ENCODE measurements around the gene PCBP3.

Gene PCBP3

DNA sequence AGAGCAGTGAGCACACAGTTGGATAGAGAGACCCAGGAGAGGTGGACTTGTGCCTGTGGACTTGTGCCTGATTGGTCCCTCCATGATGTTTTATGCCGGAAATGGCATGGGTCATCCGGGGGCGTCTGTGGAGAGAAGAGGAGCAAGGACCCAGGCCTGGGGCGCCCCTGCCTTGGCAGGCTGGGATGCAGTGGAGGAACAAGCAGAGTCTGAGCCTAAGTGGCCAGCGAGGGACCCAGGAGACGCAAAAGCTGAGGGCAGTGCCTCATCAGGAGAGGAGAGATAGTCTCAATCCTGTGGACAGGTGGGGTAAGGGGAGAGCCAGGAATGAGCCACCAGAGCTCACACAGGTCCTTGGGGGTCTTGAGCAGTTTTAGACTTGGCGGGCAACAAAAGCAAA is 146.9 kb downstream of the PCBP3 start:
- Histone ChIP-seq H3K4me1 (ENCODE audit: insufficient read depth, low read length) (no peaks in the 10 kb centered on the region), H3K36me3 (ENCODE audit: insufficient read depth, low read depth, low read length) (no peaks in the 10 kb centered on the region), H3K9me3 (ENCODE audit: insufficient read depth, low read depth, low read length) (no peaks in the 10 kb centered on the region), H3K9ac (ENCODE audit: low read depth, low read length) (no peak overlapping the region), H3K27ac (ENCODE audit: low read length) (no peak overlapping the region), H3K4me3 (ENCODE audit: low read length) (no peak overlapping the region), H3K27me3 (ENCODE audit: insufficient read depth, low read length) (no peaks in the 10 kb centered on the region)

GRCh38 chr21:45791562-45792418 is 148.3 kb downstream of the PCBP3 start:
- H3K36me3 ChIP-seq (ENCODE audit: insufficient read depth, low read depth, low read length), result no peaks in the 10 kb centered on the region
- no peaks in the 10 kb centered on the region for H3K4me1 ChIP-seq (ENCODE audit: insufficient read depth, low read length)
- H3K4me3 ChIP-seq (ENCODE audit: low read length), result no peak overlapping the region
- no peaks in the 10 kb centered on the region for H3K27me3 ChIP-seq (ENCODE audit: insufficient read depth, low read length)
- H3K27ac ChIP-seq (ENCODE audit: low read length), result no peak overlapping the region
- no peak overlapping the region for H3K9ac ChIP-seq (ENCODE audit: low read depth, low read length)
- H3K9me3 ChIP-seq (ENCODE audit: insufficient read depth, low read depth, low read length), result no peaks in the 10 kb centered on the region

DNA sequence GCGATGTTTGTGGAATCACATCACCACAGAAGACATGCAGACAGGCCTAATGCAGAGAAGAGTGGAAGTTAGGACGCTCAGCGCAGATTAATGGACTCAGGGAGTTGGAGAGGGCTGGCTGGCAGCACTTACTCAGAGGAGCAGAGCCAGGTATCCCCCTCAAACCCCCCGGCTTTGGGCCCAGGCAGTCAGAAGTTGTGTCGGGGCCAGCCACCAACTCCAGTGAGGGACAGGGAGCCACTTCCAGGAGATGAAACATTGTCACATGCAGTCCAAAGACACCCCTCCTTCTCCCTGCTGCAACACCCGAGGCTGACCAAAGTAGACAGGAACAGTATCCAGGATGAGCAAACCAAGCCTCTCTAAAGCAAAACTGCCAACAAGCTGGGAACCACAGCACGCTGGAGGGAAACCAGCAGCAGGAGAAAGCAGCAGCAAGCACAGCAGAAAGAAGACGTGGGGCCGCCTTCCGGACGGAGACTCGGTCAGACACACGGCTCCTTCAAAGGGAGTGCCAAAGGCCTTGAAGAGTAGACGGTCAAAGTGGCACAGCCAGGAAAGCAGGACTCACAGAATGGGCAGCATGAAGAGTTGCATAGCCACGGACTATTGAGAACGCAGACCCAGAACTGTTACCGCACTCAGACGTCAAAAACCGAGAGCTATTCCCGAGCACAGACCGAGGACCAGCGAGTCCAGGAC is 149.3 kb downstream of the PCBP3 start:
- H3K4me1 ChIP-seq (ENCODE audit: insufficient read depth, low read length), result no peaks in the 10 kb centered on the region
- no peak overlapping the region for H3K9ac ChIP-seq (ENCODE audit: low read depth, low read length)
- H3K36me3 ChIP-seq (ENCODE audit: insufficient read depth, low read depth, low read length), result no peaks in the 10 kb centered on the region
- no peak overlapping the region for H3K27ac ChIP-seq (ENCODE audit: low read length)
- H3K9me3 ChIP-seq (ENCODE audit: insufficient read depth, low read depth, low read length), result no peaks in the 10 kb centered on the region; the same call in 1 of the 2 replicates
- no peaks in the 10 kb centered on the region for H3K27me3 ChIP-seq (ENCODE audit: insufficient read depth, low read length)
- H3K4me3 ChIP-seq (ENCODE audit: low read length), result no peak overlapping the region

DNA sequence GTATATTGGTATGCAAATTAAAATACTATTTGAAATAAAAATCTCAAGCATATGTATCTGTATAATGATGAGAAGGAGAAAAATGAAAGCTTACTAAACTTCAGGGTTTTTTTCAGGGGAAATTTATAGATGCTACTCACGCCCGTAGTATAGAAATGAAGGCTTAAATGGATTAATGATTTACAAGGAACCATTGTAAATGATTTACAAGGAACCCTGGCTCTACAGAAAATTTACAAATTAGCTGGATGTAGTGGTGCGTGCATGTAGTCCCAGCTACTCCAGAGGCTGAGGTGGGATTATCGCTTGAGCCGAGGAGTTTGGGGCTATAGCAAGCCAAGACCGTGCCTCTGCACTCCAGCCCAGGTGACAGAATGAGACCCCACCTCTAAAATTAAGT is 150.5 kb downstream of the PCBP3 start:
- H3K27me3 ChIP-seq (ENCODE audit: insufficient read depth, low read length), result no peaks in the 10 kb centered on the region
- no peaks in the 10 kb centered on the region for H3K36me3 ChIP-seq (ENCODE audit: insufficient read depth, low read depth, low read length)
- no peak overlapping the region for H3K9ac ChIP-seq (ENCODE audit: low read depth, low read length)
- no peaks in the 10 kb centered on the region for H3K4me1 ChIP-seq (ENCODE audit: insufficient read depth, low read length)
- H3K27ac ChIP-seq (ENCODE audit: low read length), result no peak overlapping the region
- H3K4me3 ChIP-seq (ENCODE audit: low read length), result no peak overlapping the region
- no peaks in the 10 kb centered on the region; the same call in 1 of the 2 replicates for H3K9me3 ChIP-seq (ENCODE audit: insufficient read depth, low read depth, low read length)

DNA sequence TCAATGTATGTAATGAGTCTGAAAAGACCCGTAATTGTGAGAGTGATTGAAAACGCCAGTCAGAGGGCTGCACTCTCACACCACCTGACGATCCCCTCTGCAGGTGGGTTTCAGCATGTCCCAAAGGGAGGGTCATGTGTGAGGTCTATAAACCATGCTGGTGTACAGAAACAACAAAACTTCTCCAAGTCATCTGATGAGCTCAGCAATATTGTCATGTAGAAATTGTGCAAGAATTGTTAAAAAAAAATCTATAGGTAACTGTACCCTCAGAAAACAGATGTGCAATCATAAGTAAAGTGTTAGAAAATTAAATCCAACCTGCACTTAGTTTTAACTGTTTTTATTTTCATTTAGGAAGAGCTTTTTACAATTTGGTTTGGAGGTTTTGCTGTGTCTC is 152.5 kb downstream of the PCBP3 start:
- Histone ChIP-seq H3K36me3 (ENCODE audit: insufficient read depth, low read depth, low read length) (no peaks in the 10 kb centered on the region), H3K4me1 (ENCODE audit: insufficient read depth, low read length) (no peaks in the 10 kb centered on the region), H3K27ac (ENCODE audit: low read length) (no peak overlapping the region), H3K9ac (ENCODE audit: low read depth, low read length) (no peak overlapping the region), H3K27me3 (ENCODE audit: insufficient read depth, low read length) (no peaks in the 10 kb centered on the region), H3K4me3 (ENCODE audit: low read length) (no peak overlapping the region), H3K9me3 (ENCODE audit: insufficient read depth, low read depth, low read length) (no peaks in the 10 kb centered on the region; the same call in 1 of the 2 replicates)

- H3K4me1 ChIP-seq (ENCODE audit: insufficient read depth, low read length), result no peaks in the 10 kb centered on the region
- no peaks in the 10 kb centered on the region; the same call in 1 of the 2 replicates for H3K9me3 ChIP-seq (ENCODE audit: insufficient read depth, low read depth, low read length)
- H3K27ac ChIP-seq (ENCODE audit: low read length), result no peak overlapping the region
- H3K9ac ChIP-seq (ENCODE audit: low read depth, low read length), result no peak overlapping the region
- no peak overlapping the region for H3K4me3 ChIP-seq (ENCODE audit: low read length)
- no peaks in the 10 kb centered on the region for H3K27me3 ChIP-seq (ENCODE audit: insufficient read depth, low read length)
- no peaks in the 10 kb centered on the region for H3K36me3 ChIP-seq (ENCODE audit: insufficient read depth, low read depth, low read length)
Measured at GRCh38 chr21:45797338-45797737, 153.8 kb downstream of the PCBP3 start.

DNA sequence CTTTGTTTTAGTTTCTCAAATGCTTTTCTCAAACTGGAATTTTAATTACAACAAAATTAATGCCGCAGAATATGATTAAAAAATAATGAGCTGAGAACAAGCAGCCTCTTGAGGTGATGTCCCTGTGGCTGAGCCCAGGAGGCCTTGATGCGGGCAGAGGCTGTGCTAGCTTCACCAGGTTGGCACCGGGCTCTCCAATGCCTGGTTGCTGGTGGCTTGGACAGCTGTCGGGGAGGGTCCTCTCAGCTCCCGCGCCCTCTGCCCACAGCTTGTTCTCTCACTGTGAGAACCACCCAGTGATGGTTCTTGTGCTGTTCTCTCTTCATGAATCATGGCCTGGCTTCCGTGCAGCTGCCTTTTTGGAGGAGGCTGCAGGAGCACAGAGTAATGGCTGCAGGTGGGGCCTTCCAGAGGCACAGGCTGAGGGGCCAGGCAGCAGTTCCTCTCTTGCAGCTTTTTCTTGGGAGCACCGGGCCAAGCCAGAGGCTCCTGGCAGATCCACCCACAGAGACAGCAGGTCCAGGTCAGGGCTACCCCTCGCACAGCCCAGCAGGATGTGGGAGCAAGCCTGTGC is 156.3 kb downstream of the PCBP3 start:
- no peaks in the 10 kb centered on the region for H3K27me3 ChIP-seq (ENCODE audit: insufficient read depth, low read length)
- H3K9ac ChIP-seq (ENCODE audit: low read depth, low read length), result no peak overlapping the region
- H3K4me3 ChIP-seq (ENCODE audit: low read length), result no peak overlapping the region
- no peaks in the 10 kb centered on the region for H3K36me3 ChIP-seq (ENCODE audit: insufficient read depth, low read depth, low read length)
- no peaks in the 10 kb centered on the region for H3K4me1 ChIP-seq (ENCODE audit: insufficient read depth, low read length)
- H3K9me3 ChIP-seq (ENCODE audit: insufficient read depth, low read depth, low read length), result no peaks in the 10 kb centered on the region; the same call in 1 of the 2 replicates
- no peak overlapping the region for H3K27ac ChIP-seq (ENCODE audit: low read length)

GRCh38 chr21:45800339-45801080 is 157.0 kb downstream of the PCBP3 start:
- no peaks in the 10 kb centered on the region for H3K36me3 ChIP-seq (ENCODE audit: insufficient read depth, low read depth, low read length)
- no peak overlapping the region for H3K4me3 ChIP-seq (ENCODE audit: low read length)
- no peak overlapping the region for H3K27ac ChIP-seq (ENCODE audit: low read length)
- no peaks in the 10 kb centered on the region for H3K4me1 ChIP-seq (ENCODE audit: insufficient read depth, low read length)
- no peaks in the 10 kb centered on the region for H3K27me3 ChIP-seq (ENCODE audit: insufficient read depth, low read length)
- H3K9ac ChIP-seq (ENCODE audit: low read depth, low read length), result no peak overlapping the region
- H3K9me3 ChIP-seq (ENCODE audit: insufficient read depth, low read depth, low read length), result no peaks in the 10 kb centered on the region; the same call in 1 of the 2 replicates

GRCh38 chr21:45801129-45801964 is 157.8 kb downstream of the PCBP3 start:
- Histone ChIP-seq H3K27ac (ENCODE audit: low read length) (no peak overlapping the region), H3K9me3 (ENCODE audit: insufficient read depth, low read depth, low read length) (no peaks in the 10 kb centered on the region; the same call in 1 of the 2 replicates), H3K27me3 (ENCODE audit: insufficient read depth, low read length) (no peaks in the 10 kb centered on the region), H3K4me1 (ENCODE audit: insufficient read depth, low read length) (no peaks in the 10 kb centered on the region), H3K9ac (ENCODE audit: low read depth, low read length) (no peak overlapping the region), H3K36me3 (ENCODE audit: insufficient read depth, low read depth, low read length) (no peaks in the 10 kb centered on the region), H3K4me3 (ENCODE audit: low read length) (no peak overlapping the region)

DNA sequence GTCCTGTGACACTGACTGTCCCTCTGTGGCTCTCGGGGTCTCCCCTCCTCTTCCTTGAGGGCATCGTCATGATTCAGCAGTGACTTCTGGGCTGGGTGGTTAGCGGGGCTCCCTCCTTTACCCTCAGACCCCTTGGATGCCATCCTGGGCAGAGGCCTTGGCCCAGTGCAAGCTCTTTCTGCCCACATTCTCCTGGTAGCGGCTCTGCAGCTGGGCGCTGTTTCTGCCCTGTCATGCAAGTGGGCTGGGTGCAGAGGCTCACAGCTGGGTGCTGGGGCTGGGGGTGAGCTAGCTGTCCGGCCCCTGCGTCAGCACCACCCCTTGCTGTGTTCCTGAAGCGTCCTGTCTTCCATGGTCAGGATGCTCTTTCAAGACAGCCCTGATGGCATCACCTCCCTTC is 158.5 kb downstream of the PCBP3 start:
- Histone ChIP-seq H3K4me1 (ENCODE audit: insufficient read depth, low read length) (no peaks in the 10 kb centered on the region), H3K4me3 (ENCODE audit: low read length) (no peak overlapping the region), H3K9ac (ENCODE audit: low read depth, low read length) (no peak overlapping the region), H3K36me3 (ENCODE audit: insufficient read depth, low read depth, low read length) (no peaks in the 10 kb centered on the region), H3K27ac (ENCODE audit: low read length) (no peak overlapping the region), H3K9me3 (ENCODE audit: insufficient read depth, low read depth, low read length) (no peaks in the 10 kb centered on the region; the same call in 1 of the 2 replicates), H3K27me3 (ENCODE audit: insufficient read depth, low read length) (no peaks in the 10 kb centered on the region)

GRCh38 chr21:45802425-45802824 is 158.9 kb downstream of the PCBP3 start:
- H3K27ac ChIP-seq (ENCODE audit: low read length), result no peak overlapping the region
- no peaks in the 10 kb centered on the region for H3K36me3 ChIP-seq (ENCODE audit: insufficient read depth, low read depth, low read length)
- no peaks in the 10 kb centered on the region for H3K27me3 ChIP-seq (ENCODE audit: insufficient read depth, low read length)
- no peaks in the 10 kb centered on the region; the same call in 1 of the 2 replicates for H3K9me3 ChIP-seq (ENCODE audit: insufficient read depth, low read depth, low read length)
- no peaks in the 10 kb centered on the region for H3K4me1 ChIP-seq (ENCODE audit: insufficient read depth, low read length)
- no peak overlapping the region for H3K9ac ChIP-seq (ENCODE audit: low read depth, low read length)
- H3K4me3 ChIP-seq (ENCODE audit: low read length), result no peak overlapping the region
